D721Med (cell line): ENCODE measurements around the gene CDH4.

ENCODE experiments used
- DNase-seq: peaks from one replicate; pipeline ENCODE4 v3.0.0; 2011; ENCODE audit warnings: low spot score; ENCODE audit not compliant: insufficient read length
- FAIRE-seq: peaks from 2 replicates; lab custom pipeline; 2011; peaks lifted over from hg19 to GRCh38; lab: Jason Lieb, UNC
- TF ChIP-seq, protein P1 (sequence below): IDR thresholded peaks from 2 replicates; pipeline ENCODE4 v1.5.1; 2012; ENCODE audit warnings: mild to moderate bottlenecking, control low read depth; ENCODE audit not compliant: insufficient read depth; ENCODE audit errors: missing control alignments

Gene CDH4

DNA sequence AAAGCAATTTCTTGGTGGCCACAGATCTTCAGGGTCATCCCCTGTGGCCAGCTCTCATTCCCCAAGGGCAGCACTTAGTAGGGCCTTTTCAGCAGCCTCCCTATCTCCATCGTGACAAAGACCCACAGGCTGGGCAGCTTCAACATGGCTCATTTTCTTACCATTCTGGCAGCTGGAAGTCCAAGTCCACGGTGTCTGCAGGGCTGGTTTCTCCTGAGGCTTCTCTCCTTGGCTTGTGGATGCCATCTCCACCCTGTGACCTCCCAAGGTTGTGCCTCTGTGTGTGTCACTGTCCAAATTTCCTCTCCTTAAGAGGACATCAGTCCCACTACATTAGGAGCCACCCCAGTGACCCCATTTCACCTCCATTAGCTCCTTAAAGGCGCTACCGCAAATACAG is 161.7 kb downstream of the CDH4 start:
- FAIRE-seq (no peak), DNase-seq (no peak)
- TF ChIP-seq, protein P1, sequence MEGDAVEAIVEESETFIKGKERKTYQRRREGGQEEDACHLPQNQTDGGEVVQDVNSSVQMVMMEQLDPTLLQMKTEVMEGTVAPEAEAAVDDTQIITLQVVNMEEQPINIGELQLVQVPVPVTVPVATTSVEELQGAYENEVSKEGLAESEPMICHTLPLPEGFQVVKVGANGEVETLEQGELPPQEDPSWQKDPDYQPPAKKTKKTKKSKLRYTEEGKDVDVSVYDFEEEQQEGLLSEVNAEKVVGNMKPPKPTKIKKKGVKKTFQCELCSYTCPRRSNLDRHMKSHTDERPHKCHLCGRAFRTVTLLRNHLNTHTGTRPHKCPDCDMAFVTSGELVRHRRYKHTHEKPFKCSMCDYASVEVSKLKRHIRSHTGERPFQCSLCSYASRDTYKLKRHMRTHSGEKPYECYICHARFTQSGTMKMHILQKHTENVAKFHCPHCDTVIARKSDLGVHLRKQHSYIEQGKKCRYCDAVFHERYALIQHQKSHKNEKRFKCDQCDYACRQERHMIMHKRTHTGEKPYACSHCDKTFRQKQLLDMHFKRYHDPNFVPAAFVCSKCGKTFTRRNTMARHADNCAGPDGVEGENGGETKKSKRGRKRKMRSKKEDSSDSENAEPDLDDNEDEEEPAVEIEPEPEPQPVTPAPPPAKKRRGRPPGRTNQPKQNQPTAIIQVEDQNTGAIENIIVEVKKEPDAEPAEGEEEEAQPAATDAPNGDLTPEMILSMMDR: no peak

DNA sequence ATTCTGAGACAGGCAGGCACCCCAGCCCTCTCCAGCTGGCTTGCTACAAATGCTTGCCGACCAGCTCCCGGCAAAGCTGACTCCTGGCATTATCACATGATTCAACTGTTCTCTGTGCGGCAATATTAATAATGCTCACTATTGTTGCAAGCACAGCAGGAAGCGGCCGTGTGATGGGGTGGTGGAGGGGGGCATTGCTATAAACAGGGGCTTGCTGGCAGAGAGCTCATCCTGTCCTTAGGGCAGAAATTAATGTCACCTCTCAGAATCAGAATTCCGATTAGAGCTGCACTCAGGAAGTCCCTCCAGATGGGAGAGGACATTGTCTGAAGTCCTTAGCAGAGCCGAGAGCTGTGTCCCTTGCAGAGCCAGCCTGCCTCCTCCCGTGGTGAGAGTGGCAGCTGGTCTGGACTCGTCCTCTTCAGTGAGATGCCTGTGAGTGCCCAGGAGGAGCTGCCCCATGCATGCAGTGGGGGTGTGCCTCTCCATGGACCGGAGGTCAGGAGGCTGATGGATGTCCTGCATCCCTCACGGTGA is 162.5 kb downstream of the CDH4 start:
- no peak for FAIRE-seq
- TF ChIP-seq, protein P1: no peak

DNA sequence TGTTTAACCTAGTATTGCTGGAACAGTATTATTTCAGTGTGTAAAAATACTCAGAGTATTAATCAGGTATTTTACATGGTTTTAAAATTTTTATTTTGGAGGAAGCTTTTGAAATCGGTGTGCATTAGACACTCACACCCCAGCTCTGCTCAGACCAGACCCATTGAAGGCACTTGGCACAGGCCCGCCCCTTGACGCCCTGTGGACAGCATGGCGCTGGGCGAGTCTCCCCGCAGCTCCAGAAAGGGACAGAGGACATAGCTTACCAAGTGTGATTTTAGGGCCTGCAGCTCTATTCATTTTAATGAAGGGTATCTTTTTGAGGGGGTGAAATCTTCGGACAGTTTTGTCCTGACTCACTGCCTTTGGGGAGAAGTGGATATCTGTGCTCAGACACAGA is 164.5 kb downstream of the CDH4 start:
- TF ChIP-seq, protein P1: no peak
- FAIRE-seq (no peak), DNase-seq (no peak)

More for the DNA sequence above, 162.5 kb downstream of the CDH4 start:
- no peak for DNase-seq

DNA sequence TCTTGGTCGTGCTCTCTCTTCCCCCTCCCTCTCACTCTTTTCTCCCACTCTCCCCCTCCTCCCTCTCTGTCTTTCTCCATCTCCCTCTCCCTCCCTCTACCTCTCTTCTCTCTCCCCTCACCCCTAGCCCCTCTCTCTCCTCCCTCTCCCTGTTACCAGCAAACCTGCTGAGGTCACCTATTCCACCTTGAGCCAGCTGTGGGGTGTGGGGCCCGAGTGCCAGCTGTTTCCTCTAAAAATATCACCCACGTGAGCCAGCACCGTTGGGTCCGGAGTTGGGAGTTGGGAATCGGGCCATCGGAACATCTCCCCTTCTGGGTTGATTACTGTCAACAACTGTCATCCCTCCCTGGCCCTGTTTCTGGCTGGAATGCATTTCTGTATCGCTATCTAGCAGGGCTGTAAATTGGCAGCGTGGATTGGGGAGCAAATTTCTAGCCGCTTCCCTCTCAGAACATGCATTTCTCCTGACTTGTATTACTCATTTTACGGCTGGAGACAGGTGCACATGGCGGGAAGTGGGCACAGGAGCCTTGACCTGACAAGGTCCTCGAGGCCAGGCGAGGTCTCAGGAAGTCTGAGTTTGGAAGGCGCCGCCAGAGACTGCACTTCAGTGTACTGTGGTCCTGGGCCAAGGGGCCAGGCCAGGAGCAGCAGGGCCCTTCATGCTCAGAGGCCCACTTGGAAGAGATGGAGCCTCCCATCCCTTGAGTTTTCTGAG is 165.3 kb downstream of the CDH4 start:
- TF ChIP-seq, protein P1: no peak
- FAIRE-seq: no peak

DNA sequence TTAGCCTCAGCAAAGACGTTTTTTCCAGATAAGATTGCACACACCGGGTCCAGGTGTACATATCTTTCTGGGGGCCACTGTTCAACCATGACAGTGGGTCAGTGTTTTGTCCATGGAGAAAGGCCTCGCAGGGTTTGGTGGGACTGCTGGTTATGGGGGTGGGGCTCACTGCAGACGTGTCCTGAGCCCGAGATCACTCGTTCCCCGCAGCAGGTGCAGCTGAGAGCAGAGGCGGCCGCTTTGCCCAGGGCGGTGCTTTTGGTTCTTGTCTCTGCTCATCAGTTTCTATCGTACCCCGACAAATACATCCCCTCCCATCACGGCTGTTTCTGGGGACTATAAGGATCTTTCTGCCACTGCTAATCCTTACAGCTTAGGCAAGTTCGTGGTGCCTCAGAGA is 166.9 kb downstream of the CDH4 start:
- TF ChIP-seq, protein P1: no peak
- DNase-seq: no peak
- FAIRE-seq: no peak

More for the DNA sequence above, 165.3 kb downstream of the CDH4 start:
- no peak for DNase-seq

DNA sequence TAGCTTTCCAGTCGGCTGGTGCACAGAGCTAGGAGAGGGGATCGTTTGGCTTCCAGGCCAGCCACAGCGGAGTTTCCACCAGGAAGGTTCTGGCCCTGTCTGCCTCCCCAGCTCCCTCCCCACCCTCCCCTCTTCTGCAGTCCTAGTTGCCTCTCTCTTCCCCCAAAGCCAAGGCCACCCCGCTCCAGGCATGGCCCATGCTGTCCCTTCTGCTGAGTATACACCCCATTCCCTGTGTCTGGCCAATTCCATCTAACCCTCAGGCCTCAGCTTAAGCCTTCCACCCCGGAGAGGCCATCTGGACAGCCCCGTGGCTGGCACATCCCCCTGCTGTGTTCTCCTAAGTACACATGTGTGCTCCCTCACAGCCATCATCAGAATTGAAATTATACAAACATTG is 167.4 kb downstream of the CDH4 start:
- FAIRE-seq (no peak), DNase-seq (no peak)
- TF ChIP-seq, protein P1: no peak

DNA sequence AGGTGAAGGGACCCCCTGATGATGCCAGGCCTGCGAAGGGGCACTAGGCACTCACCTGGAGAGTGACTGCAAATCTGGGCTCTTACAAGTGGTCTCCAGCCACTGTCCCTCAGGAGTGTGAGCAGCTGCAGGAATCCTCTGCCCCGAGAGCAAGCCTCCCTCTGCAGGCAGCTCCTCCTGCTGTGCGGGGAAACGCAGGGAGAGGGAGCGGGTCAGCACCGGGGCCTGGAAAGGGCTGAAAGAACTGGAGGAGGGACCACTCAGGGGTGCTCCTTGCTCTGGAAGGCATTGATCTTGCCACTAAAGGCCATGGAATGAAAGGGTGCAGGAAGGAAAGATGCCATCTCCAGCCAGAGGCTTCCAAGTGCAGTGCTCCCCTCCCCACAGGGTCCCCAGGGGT is 168.0 kb downstream of the CDH4 start:
- DNase-seq (no peak), FAIRE-seq (no peak)
- TF ChIP-seq, protein P1: no peak
